HL-60/S4 (cell line): Measurements from ENCODE around the gene IFITM10.
"Not testable (repeated sequence)": the region's sequence is repeated elsewhere in the genome, so short reads cannot be mapped to it uniquely, and the experiment has no call there.

Source experiments
- in situ Hi-C: fragments of 300-500 bp; cut with MboI; formaldehyde crosslinking; loops from 2 replicates; pipeline ENCODE4 v1.14.3; 2022; ENCODE audit warnings: low sequenced_read_pairs

Gene IFITM10

GRCh38 chr11:1778141-1778911 lies 27.9 kb upstream of the IFITM10 start:
- in situ Hi-C loops = no loop called here

GRCh38 chr11:1777737-1778136 lies 27.3 kb upstream of the IFITM10 start:
- in situ Hi-C loops = no loop called here

- in situ Hi-C loops = no loop called here
Measured at GRCh38 chr11:1776944-1777715, 26.7 kb upstream of the IFITM10 start.

- in situ Hi-C loops = no loop called here
Measured at GRCh38 chr11:1776331-1776851, 26.0 kb upstream of the IFITM10 start.

- in situ Hi-C loops = no loop called here
Measured at GRCh38 chr11:1774886-1775285, 24.5 kb upstream of the IFITM10 start.

GRCh38 chr11:1773994-1774550 lies 23.7 kb upstream of the IFITM10 start:
- in situ Hi-C loops = no loop called here

- in situ Hi-C loops = no loop called here
Measured at GRCh38 chr11:1773131-1773993, 23.0 kb upstream of the IFITM10 start.

- in situ Hi-C loops = no loop called here
Measured at GRCh38 chr11:1772270-1773130, 22.1 kb upstream of the IFITM10 start.

- in situ Hi-C loops = no loop called here
Measured at GRCh38 chr11:1771700-1772099, 21.3 kb upstream of the IFITM10 start.

GRCh38 chr11:1771273-1771672 lies 20.9 kb upstream of the IFITM10 start:
- in situ Hi-C loops = no loop called here

- in situ Hi-C loops = no loop called here
Measured at GRCh38 chr11:1770528-1770927, 20.1 kb upstream of the IFITM10 start.

- in situ Hi-C loops = no loop called here
Measured at GRCh38 chr11:1770061-1770460, 19.7 kb upstream of the IFITM10 start.

- in situ Hi-C loops = not testable (repeated sequence)
Measured at GRCh38 chr11:1769304-1769936, 19.0 kb upstream of the IFITM10 start.

- in situ Hi-C loops = no loop called here
Measured at GRCh38 chr11:1768141-1768469, 17.7 kb upstream of the IFITM10 start.

GRCh38 chr11:1767399-1768140 lies 17.2 kb upstream of the IFITM10 start:
- in situ Hi-C loops = no loop called here

GRCh38 chr11:1766719-1767398 lies 16.5 kb upstream of the IFITM10 start:
- in situ Hi-C loops = no loop called here

- in situ Hi-C loops = no loop called here
Measured at GRCh38 chr11:1765871-1766718, 15.7 kb upstream of the IFITM10 start.
